OCI-LY7 (cell line): Measurements from ENCODE around the gene CDH23. TPM values are rescaled to one million over a fixed set of nuclear protein-coding genes. Genes with fewer than 3 reads are reported as not detected.

Experiments
- BruUV-seq: library from RNA; stranded (reverse); fragments of 400-500 nt; replicated peaks from 2 replicates; lab custom pipeline; 2021; lab: Mats Ljungman, UMichigan
- CTCF ChIA-PET: fragments of 300-600 bp; sonication (Branson Sonifier 250); formaldehyde crosslinking; loops from one replicate; lab custom pipeline; 2022; ENCODE audit warnings: antibody characterized with exemption; ENCODE audit not compliant: unreplicated experiment; lab: Charles Lee
- POLR2A ChIA-PET: fragments of 300-600 bp; sonication (Branson Sonifier 250); formaldehyde crosslinking; loops from one replicate; lab custom pipeline; 2022; ENCODE audit warnings: antibody characterized with exemption; lab: Charles Lee
- DNase-seq: peaks from one replicate; pipeline ENCODE4 v3.0.0-alpha.2; 2015; ENCODE audit warnings: low spot score
- H2AFZ ChIP-seq: fragments of 200-600 bp; sonication (generic), shearing (Covaris generic); 2 replicates; pipeline ENCODE4 v1.6.1; 2014; ENCODE audit warnings: mild to moderate bottlenecking, antibody characterized with exemption, low read length, moderate library complexity
- H3K27ac ChIP-seq: fragments of 200-600 bp; sonication (generic); 2 replicates; pipeline ENCODE4 v1.5.1; 2014; ENCODE audit warnings: mixed run types, low read depth, mild to moderate bottlenecking, moderate library complexity, low read length, inconsistent platforms; ENCODE audit not compliant: poor library complexity, severe bottlenecking
- H3K36me3 ChIP-seq: fragments of 200-600 bp; sonication (generic); 2 replicates; pipeline ENCODE4 v1.6.1; 2014; ENCODE audit warnings: mild to moderate bottlenecking, antibody characterized with exemption, low read length, moderate library complexity, mixed read lengths; ENCODE audit not compliant: insufficient read depth
- H3K4me1 ChIP-seq: fragments of 200-600 bp; sonication (generic); 2 replicates; pipeline ENCODE4 v1.5.1; 2014; ENCODE audit warnings: mild to moderate bottlenecking, low read length; ENCODE audit not compliant: insufficient read depth, poor library complexity, severe bottlenecking
- H3K4me2 ChIP-seq: fragments of 200-600 bp; sonication (generic); 2 replicates; pipeline ENCODE4 v1.6.1; 2014; ENCODE audit warnings: mild to moderate bottlenecking, low read length
- H3K4me3 ChIP-seq: fragments of 200-600 bp; sonication (generic); 2 replicates; pipeline ENCODE4 v1.5.1; 2014; ENCODE audit warnings: mild to moderate bottlenecking, low read depth, low read length; ENCODE audit not compliant: poor library complexity, severe bottlenecking
- H3K79me2 ChIP-seq: fragments of 200-600 bp; sonication (generic); 2 replicates; pipeline ENCODE4 v1.6.1; 2016; ENCODE audit warnings: low read depth, mild to moderate bottlenecking, low read length, moderate library complexity, mixed read lengths; ENCODE audit not compliant: insufficient read depth
- H3K9me2 ChIP-seq: fragments of 200-600 bp; sonication (generic); 2 replicates; pipeline ENCODE4 v1.6.1; 2016; ENCODE audit warnings: mild to moderate bottlenecking, low read length, mixed read lengths; ENCODE audit not compliant: insufficient read depth
- H3K9me3 ChIP-seq: fragments of 200-600 bp; sonication (generic); 2 replicates; pipeline ENCODE4 v1.6.1; 2014; ENCODE audit warnings: mild to moderate bottlenecking, mixed run types, low read length, mixed read lengths
- H4K20me1 ChIP-seq: fragments of 200-600 bp; sonication (generic); 2 replicates; pipeline ENCODE4 v1.6.1; 2014; ENCODE audit warnings: mild to moderate bottlenecking, antibody characterized with exemption, low read length, moderate library complexity, mixed read lengths; ENCODE audit not compliant: insufficient read depth
- CTCF ChIP-seq: fragments of 200-600 bp; sonication (generic); conservative IDR thresholded peaks from 2 replicates; pipeline ENCODE4 v1.5.1; 2014; ENCODE audit warnings: mild to moderate bottlenecking, antibody characterized with exemption, low read length, moderate library complexity, mixed read lengths
- EZH2phosphoT487 ChIP-seq: fragments of 200-600 bp; sonication (generic); IDR thresholded peaks from 2 replicates; pipeline ENCODE4 v1.6.1; 2018; ENCODE audit warnings: low read depth, borderline replicate concordance, mild to moderate bottlenecking, mixed run types, antibody characterized with exemption, low read length, moderate library complexity, mixed read lengths
- intact Hi-C: fragments of 100-400 bp; cut with micrococcal nuclease; formaldehyde crosslinking; loops from one replicate; pipeline ENCODE4 v1.10.0; 2022; ENCODE audit not compliant: unreplicated experiment
- total RNA-seq, 2 experiments: library from RNA; depleted of rRNA in 1 of 2; stranded (reverse); fragments of >200 nt in 1 of 2; shearing (Covaris generic) in 1 of 2; gene quantifications; 2 replicates each; pipeline ENCODE4 v1.2.3, GENCODE V29; 2014 to 2022

CDH23 gene
- total RNA-seq, 2 experiments from 2014 or later = 0.92 to 9.9 TPM

GRCh38 chr10:71580415-71580814 is 183.7 kb downstream of the CDH23 start:
- Histone ChIP-seq H3K27ac (no peak overlapping the region), H4K20me1 (no peaks in the 10 kb centered on the region), H3K4me3 (no peak overlapping the region), H2AFZ (no peak overlapping the region), H3K79me2 (no peaks in the 10 kb centered on the region), H3K4me2 (no peak overlapping the region), H3K36me3 (no peaks in the 10 kb centered on the region), H3K9me2 (no peaks in the 10 kb centered on the region), H3K4me1 (no peaks in the 10 kb centered on the region), H3K9me3 (no peaks in the 10 kb centered on the region)
- no peak for DNase-seq
- intact Hi-C loops = no loop called here
- BruUV-seq = no TSS peak
- ChIA-PET CTCF (no interaction called here), POLR2A (no interaction called here)
- TF ChIP-seq CTCF (no peak), EZH2phosphoT487 (no peak)

- BruUV-seq = no TSS peak
- DNase-seq = no peak
- ChIA-PET POLR2A (no interaction called here), CTCF (no interaction called here)
- Histone ChIP-seq H3K4me2 (no peak overlapping the region), H3K9me3 (no peaks in the 10 kb centered on the region), H3K27ac (no peak overlapping the region), H2AFZ (no peak overlapping the region), H3K9me2 (no peaks in the 10 kb centered on the region), H3K36me3 (no peaks in the 10 kb centered on the region), H3K79me2 (no peaks in the 10 kb centered on the region), H4K20me1 (no peaks in the 10 kb centered on the region), H3K4me1 (no peaks in the 10 kb centered on the region), H3K4me3 (no peak overlapping the region)
- TF ChIP-seq EZH2phosphoT487 (no peak), CTCF (no peak)
- intact Hi-C loops = no loop called here
Observed at GRCh38 chr10:71580926-71581325, 184.2 kb downstream of the CDH23 start.

- Histone ChIP-seq H3K9me2 (no peaks in the 10 kb centered on the region), H2AFZ (no peak overlapping the region), H3K36me3 (no peaks in the 10 kb centered on the region), H3K4me1 (no peaks in the 10 kb centered on the region), H4K20me1 (no peaks in the 10 kb centered on the region), H3K27ac (no peak overlapping the region), H3K9me3 (no peaks in the 10 kb centered on the region), H3K79me2 (no peaks in the 10 kb centered on the region), H3K4me3 (no peak overlapping the region), H3K4me2 (no peak overlapping the region)
- no TSS peak for BruUV-seq
- TF ChIP-seq EZH2phosphoT487 = no peak
- no peak for TF ChIP-seq CTCF
- CTCF ChIA-PET = no interaction called here
- no peak for DNase-seq
- POLR2A ChIA-PET = no interaction called here
- intact Hi-C loops = no loop called here
Observed at GRCh38 chr10:71581376-71581775, 184.7 kb downstream of the CDH23 start.
